HepG2 (cell line): ENCODE data around the gene MIB2. TPM values are rescaled to one million over a fixed set of nuclear protein-coding genes. Genes with fewer than 3 reads are reported as not detected.
"Not testable (repeated sequence)": the region's sequence is repeated elsewhere in the genome, so short reads cannot be mapped to it uniquely, and the experiment has no call there.

Source experiments
- ATAC-seq: fragments of 200-7000 bp; cut with Tn5 transposase; 3 replicates; pipeline ENCODE4 v1.9.1; 2020; ENCODE audit warnings: mild to moderate bottlenecking, moderate library complexity
- BruUV-seq: library from RNA; stranded (reverse); fragments of 400-500 nt; replicated peaks from 2 replicates; lab custom pipeline; 2021; lab: Mats Ljungman, UMichigan
- CTCF ChIA-PET: fragments of 300-600 bp; formaldehyde crosslinking; extraction: SDS; loops from one replicate; lab custom pipeline; 2021; ENCODE audit warnings: low total read pairs, inconsistent platforms, low intra/inter-chr PET ratio; lab: Yijun Ruan, JAX
- POLR2A ChIA-PET: fragments of 350-600 bp; sonication (Branson Sonifier 250); formaldehyde crosslinking; loops from one replicate; lab custom pipeline; 2020; ENCODE audit warnings: antibody characterized with exemption, inconsistent platforms; lab: Yijun Ruan, JAX
- DNase-seq: peaks from one replicate; pipeline ENCODE4 v3.0.0-alpha.2; 2015; ENCODE audit warnings: low spot score
- FAIRE-seq: peaks from 3 replicates; lab custom pipeline; 2011; peaks lifted over from hg19 to GRCh38; lab: Jason Lieb, UNC
- H2AFZ ChIP-seq: one replicate; pipeline ENCODE4 v1.6.1; 2011; ENCODE audit warnings: low read length, inconsistent platforms
- H3K27ac ChIP-seq: fragments of 300-600 bp; 3 replicates; pipeline ENCODE4 v1.8.0; 2011; ENCODE audit warnings: mixed run types, mild to moderate bottlenecking, mixed read lengths, low read length, inconsistent platforms; ENCODE audit not compliant: insufficient read depth; ENCODE audit errors: extremely low read length
- H3K27me3 ChIP-seq, 2 experiments: fragments of 200-600 bp in 1 of 2; 2 replicates in 1 of 2; 3 replicates in 1 of 2; pipeline versions ENCODE4 v1.6.0 to v1.8.0; 2011; ENCODE audit warnings: low read length in 2 of 2, mild to moderate bottlenecking in 2 of 2, moderate library complexity in 2 of 2, inconsistent platforms in 1 of 2; ENCODE audit not compliant: insufficient read depth in 2 of 2, control insufficient read depth in 1 of 2
- H3K36me3 ChIP-seq, 2 experiments: fragments of 200-600 bp in 1 of 2; replicated peaks in 1 of 2; 2 replicates in 1 of 2; 3 replicates in 1 of 2; pipeline versions ENCODE4 v1.5.1 to v1.8.0; 2011; ENCODE audit warnings: low read length in 2 of 2, inconsistent platforms in 1 of 2; ENCODE audit not compliant: insufficient read depth in 2 of 2, control insufficient read depth in 1 of 2
- H3K4me1 ChIP-seq: 2 replicates; pipeline ENCODE4 v1.5.1; 2012; ENCODE audit warnings: low read length, inconsistent platforms; ENCODE audit not compliant: insufficient read depth
- H3K4me2 ChIP-seq: 2 replicates; pipeline ENCODE4 v1.6.0; 2011; ENCODE audit warnings: low read depth, low read length, inconsistent platforms
- H3K4me3 ChIP-seq, 3 experiments: fragments of 200-600 bp in 1 of 3; sonication (generic), shearing (Covaris generic) in 1 of 3; replicated peaks in 1 of 3; 2 replicates each; pipeline ENCODE4 v1.5.1; 2011 to 2016; ENCODE audit warnings: low read length in 3 of 3, inconsistent platforms in 2 of 3, low read depth in 2 of 3, mild to moderate bottlenecking in 2 of 3, control low read depth in 1 of 3, mixed read lengths in 1 of 3; ENCODE audit not compliant: insufficient read depth in 1 of 3
- H3K79me2 ChIP-seq: one replicate; pipeline ENCODE4 v1.6.1; 2011; ENCODE audit warnings: low read length, inconsistent platforms; ENCODE audit not compliant: insufficient read depth
- H3K9ac ChIP-seq: 2 replicates; pipeline ENCODE4 v1.6.0; 2011; ENCODE audit warnings: mild to moderate bottlenecking, low read depth, low read length, inconsistent platforms; ENCODE audit not compliant: insufficient read depth
- H3K9me3 ChIP-seq: 2 replicates; pipeline ENCODE4 v1.5.1; 2012; ENCODE audit warnings: mild to moderate bottlenecking, low read length
- H4K20me1 ChIP-seq: 2 replicates; pipeline ENCODE4 v1.6.0; 2011; ENCODE audit warnings: inconsistent platforms, mild to moderate bottlenecking, low read length, moderate library complexity; ENCODE audit not compliant: insufficient read depth
- WGBS: methylation state at CpG from one replicate; pipeline ENCODE4 v1.1.6; 2017; ENCODE audit warnings: low lambda C conversion rate; 5-methylcytosine and 5-hydroxymethylcytosine counted together
- in situ Hi-C: cut with HindIII; loops from 2 replicates; pipeline ENCODE4 v1.10.0; 2017; ENCODE audit warnings: low pct_unique_long_range_greater_than_20kb; ENCODE audit not compliant: extremely low pct_ligation_motif_present
- intact Hi-C: fragments of 100-400 bp; cut with micrococcal nuclease; formaldehyde crosslinking; loops from one replicate; pipeline ENCODE4 v1.10.0; 2022; ENCODE audit not compliant: unreplicated experiment
- polyA plus RNA-seq, 8 experiments: library from polyadenylated mRNA; depleted of rRNA in 3 of 8; stranded (reverse) in 7 of 8; unstranded in 1 of 8; fragments of >200 nt; fragmentation: Illumina TruSeq in 4 of 8; extraction: Trizol in 4 of 8; gene quantifications; 2 replicates each; pipeline versions ENCODE4 v1.2.1 to v1.2.3, GENCODE V29; 2011 to 2016; ENCODE audit warnings: low read depth in 4 of 8, missing spikeins in 1 of 8, mixed read lengths in 1 of 8; ENCODE audit not compliant: insufficient read depth in 1 of 8
- total RNA-seq, 5 experiments: library from RNA; depleted of rRNA; stranded (reverse); fragments of >200 nt; fragmentation: Illumina TruSeq; extraction: Trizol; gene quantifications; 2 replicates each; pipeline ENCODE4 v1.2.3, GENCODE V29; 2016; ENCODE audit warnings: low read depth in 1 of 5

Gene MIB2
- total and polyA plus RNA-seq, 2 of the 13 experiments (the other 11 are each of a cell fraction or from before 2014, with no cell fraction given), result 19.9 to 30.4 TPM

GRCh38 chr1:1647567-1648241 lies 32.4 kb downstream of the MIB2 start:
- POLR2A ChIA-PET, H2AFZ ChIP-seq, H3K4me2 ChIP-seq, DNase-seq, ATAC-seq, H3K9ac ChIP-seq, in situ Hi-C loops, H3K9me3 ChIP-seq, BruUV-seq, H3K4me1 ChIP-seq, H4K20me1 ChIP-seq, FAIRE-seq, H3K4me3 ChIP-seq, intact Hi-C loops, H3K27me3 ChIP-seq, H3K27ac ChIP-seq, CTCF ChIA-PET, H3K79me2 ChIP-seq: not testable (repeated sequence)
- 95% methylated on average over 17 of the region's 17 CpGs for WGBS
- peaks cover 0 to 35% of the 10 kb centered on the region in 2 experiments; a peak in 3 of 5 replicates for H3K36me3 ChIP-seq

- H3K9me3 ChIP-seq, intact Hi-C loops, H3K4me2 ChIP-seq, H3K9ac ChIP-seq, ATAC-seq, H3K27me3 ChIP-seq, in situ Hi-C loops, DNase-seq, H2AFZ ChIP-seq, H3K4me1 ChIP-seq, H3K4me3 ChIP-seq, H3K79me2 ChIP-seq, H3K27ac ChIP-seq, H4K20me1 ChIP-seq, CTCF ChIA-PET, BruUV-seq, FAIRE-seq, POLR2A ChIA-PET: not testable (repeated sequence)
- 88% methylated on average over 11 of the region's 11 CpGs for WGBS
- peaks cover 0 to 35% of the 10 kb centered on the region in 2 experiments; a peak in 3 of 5 replicates for H3K36me3 ChIP-seq
Measured at GRCh38 chr1:1648265-1648664, 33.0 kb downstream of the MIB2 start.
